ENCODE measurements around the gene SIVA1.
"Not testable (repeated sequence)": the region's sequence is repeated elsewhere in the genome, so short reads cannot be mapped to it uniquely, and the experiment has no call there.

SIVA1 gene

DNA sequence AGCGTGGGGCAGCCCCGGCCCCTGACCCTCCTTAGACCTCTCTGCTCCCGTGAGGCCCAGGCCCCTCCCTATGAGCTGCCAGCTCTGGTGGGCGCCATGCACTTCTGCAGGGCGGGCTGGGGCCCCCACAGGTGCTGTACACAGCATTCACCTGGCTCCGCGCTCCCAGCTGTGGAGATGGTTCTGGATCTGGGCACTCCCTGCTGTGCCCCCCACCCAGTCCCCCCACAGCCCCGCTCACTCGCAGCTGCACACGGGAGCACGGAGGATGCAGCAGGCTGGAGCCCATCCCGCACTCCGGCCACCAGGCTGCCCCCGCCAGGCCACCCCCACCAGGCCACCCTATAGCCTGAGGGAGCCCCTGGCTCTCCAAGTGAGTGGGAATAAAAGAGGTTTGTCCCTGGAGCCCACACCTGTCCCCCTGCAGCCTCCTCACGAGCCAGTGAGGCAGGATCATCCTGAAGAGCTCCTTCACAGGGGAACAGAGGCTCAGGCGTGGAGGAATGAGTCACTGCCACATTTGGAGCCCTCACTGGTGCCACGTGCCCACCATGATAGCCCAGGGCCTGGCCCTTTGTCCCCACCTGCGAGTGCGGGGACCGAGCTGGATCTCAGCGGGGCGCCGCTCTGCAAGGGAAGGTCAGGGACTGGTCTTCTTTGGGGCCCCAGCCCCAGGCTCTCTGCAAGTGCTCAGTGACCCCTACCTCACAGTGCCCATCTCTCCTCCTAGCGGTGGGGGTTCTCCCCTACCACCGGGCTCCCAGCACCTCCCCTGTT, 27.0 kb upstream of the SIVA1 start:
- peaks cover 9% of the 10 kb centered on the region for H3K36me3 ChIP-seq (ENCODE audit: insufficient read depth, insufficient read length, low read length)
- no peak for TF ChIP-seq YY1 (IDR thresholded peaks at IDR 0.05; ENCODE audit: insufficient read depth, insufficient read length)
- TF ChIP-seq ZNF274 (IDR thresholded peaks at IDR 0.05; ENCODE audit: low read depth, low read length) = no peak
- no peak for TF ChIP-seq SUZ12 (IDR thresholded peaks at IDR 0.05; ENCODE audit: extremely low read depth, insufficient read depth, insufficient read length)
- peaks cover 18% of the 10 kb centered on the region for H3K4me1 ChIP-seq (ENCODE audit: insufficient read depth, insufficient read length)
- no peak for DNase-seq (ENCODE audit: low read depth, low spot score)
- no peaks in the 10 kb centered on the region for H3K27me3 ChIP-seq (ENCODE audit: insufficient read depth, insufficient read length)
- H3K4me3 ChIP-seq (ENCODE audit: insufficient read length, low read depth) = no peak overlapping the region
- no peak overlapping the region for H3K9ac ChIP-seq (ENCODE audit: insufficient read length, low read depth)
- H3K9me3 ChIP-seq (ENCODE audit: insufficient read depth, low read length) = no peaks in the 10 kb centered on the region

DNA sequence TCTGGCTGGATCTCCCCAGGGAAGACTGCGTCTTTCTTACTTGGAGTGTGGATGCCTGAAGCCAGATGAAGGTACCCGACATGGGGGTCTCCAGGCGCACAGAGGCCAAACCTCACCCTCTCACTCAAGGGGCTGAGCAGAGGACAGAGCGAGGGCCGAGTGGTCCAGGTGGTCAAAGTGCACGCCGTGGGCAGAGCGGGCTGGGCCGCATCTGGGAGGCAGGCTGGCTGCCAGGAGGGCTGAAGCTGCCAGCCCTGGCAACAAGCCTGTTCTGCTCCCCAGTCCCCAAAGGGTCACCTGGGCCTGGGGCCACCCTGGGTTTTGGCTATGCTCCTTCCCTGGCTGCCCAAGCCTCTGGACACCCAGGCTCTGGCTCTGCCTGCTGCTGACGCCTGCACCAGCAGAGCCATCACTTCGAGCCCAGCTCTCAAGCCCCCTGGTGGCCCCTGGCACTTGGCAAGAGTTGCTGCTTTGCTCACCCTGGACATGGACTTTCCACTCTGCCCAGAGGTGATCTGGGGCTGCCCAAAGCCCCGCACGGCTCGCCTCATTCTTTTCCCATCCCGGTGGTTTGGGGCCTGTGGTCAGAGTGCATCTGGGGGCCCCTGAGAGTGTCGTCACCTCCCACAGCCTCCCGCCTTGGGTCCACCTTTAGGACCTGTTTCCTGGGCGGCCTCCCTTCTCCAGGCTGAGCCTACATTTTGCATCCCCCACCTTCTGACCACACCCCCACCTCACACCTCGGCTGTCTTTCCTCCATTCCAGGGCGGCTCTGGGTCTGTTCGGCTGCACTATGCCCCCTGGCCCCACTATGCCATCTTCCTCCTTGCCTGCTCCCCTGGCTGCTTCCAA, 26.1 kb upstream of the SIVA1 start:
- DNase-seq (ENCODE audit: low read depth, low spot score) = no peak
- H3K36me3 ChIP-seq (ENCODE audit: insufficient read depth, insufficient read length, low read length) = peaks cover 2% of the 10 kb centered on the region
- TF ChIP-seq ZNF274 (IDR thresholded peaks at IDR 0.05; ENCODE audit: low read depth, low read length) (no peak), YY1 (IDR thresholded peaks at IDR 0.05; ENCODE audit: insufficient read depth, insufficient read length) (no peak), SUZ12 (IDR thresholded peaks at IDR 0.05; ENCODE audit: extremely low read depth, insufficient read depth, insufficient read length) (no peak)
- no peaks in the 10 kb centered on the region for H3K27me3 ChIP-seq (ENCODE audit: insufficient read depth, insufficient read length)
- no peak overlapping the region for H3K9ac ChIP-seq (ENCODE audit: insufficient read length, low read depth)
- H3K4me1 ChIP-seq (ENCODE audit: insufficient read depth, insufficient read length) = peaks cover 18% of the 10 kb centered on the region
- no peak overlapping the region for H3K4me3 ChIP-seq (ENCODE audit: insufficient read length, low read depth)
- H3K9me3 ChIP-seq (ENCODE audit: insufficient read depth, low read length) = no peaks in the 10 kb centered on the region

DNA sequence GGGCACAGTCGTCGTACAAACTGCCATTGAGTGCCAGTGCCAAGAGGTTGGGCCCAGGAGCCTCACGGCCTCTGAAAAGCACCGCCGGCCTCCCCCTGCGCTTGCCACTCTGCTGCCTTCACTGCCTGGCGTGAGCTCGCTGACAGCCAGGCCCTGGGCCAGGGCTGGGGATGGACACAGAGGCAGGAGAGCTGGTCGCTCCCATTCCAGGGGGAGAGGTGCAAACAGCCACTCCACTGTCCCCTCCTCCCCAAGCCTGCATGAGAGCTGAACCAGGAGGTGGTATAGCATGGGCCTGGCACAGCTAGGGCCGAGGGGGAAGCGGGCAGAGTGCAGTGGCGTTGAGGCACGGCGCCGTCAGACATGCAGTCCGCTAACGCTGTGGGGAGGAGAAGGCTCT, 24.3 kb upstream of the SIVA1 start:
- H3K36me3 ChIP-seq (ENCODE audit: insufficient read depth, insufficient read length, low read length) = no peaks in the 10 kb centered on the region
- H3K4me1 ChIP-seq (ENCODE audit: insufficient read depth, insufficient read length) = peaks cover 12% of the 10 kb centered on the region
- no peak overlapping the region for H3K9ac ChIP-seq (ENCODE audit: insufficient read length, low read depth)

DNA sequence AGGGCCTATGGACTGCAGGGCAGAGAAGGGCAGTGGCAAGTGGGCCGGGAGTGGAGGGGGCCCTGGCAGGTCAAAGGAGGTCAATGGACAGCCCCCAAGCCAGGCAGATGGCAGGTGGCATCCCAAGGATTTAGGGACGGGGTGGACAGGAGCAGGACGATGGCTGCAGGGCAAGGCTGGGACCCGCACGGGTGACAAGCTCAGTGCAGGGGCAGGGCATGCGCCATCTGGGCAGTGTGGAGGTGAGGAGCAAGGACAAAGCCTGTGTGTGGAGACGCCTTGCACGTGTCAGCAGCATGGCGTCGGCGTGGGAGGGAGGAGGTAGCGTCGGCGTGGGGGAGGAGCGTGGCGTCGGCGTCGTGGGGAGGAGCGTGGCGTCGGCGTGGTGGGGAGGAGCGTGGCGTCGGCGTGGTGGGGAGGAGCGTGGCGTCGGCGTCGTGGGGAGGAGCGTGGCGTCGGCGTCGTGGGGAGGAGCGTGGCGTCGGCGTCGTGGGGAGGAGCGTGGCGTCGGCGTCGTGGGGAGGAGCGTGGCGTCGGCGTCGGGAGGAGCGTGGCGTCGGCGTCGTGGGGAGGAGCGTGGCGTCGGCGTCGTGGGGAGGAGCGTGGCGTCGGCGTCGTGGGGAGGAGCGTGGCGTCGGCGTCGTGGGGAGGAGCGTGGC, 23.6 kb upstream of the SIVA1 start:
- not testable (repeated sequence) for H3K9ac ChIP-seq (ENCODE audit: insufficient read length, low read depth); H3K9me3 ChIP-seq (ENCODE audit: insufficient read depth, low read length); DNase-seq (ENCODE audit: low read depth, low spot score); H3K27me3 ChIP-seq (ENCODE audit: insufficient read depth, insufficient read length); H3K4me3 ChIP-seq (ENCODE audit: insufficient read length, low read depth); H3K36me3 ChIP-seq (ENCODE audit: insufficient read depth, insufficient read length, low read length)
- peaks cover 12% of the 10 kb centered on the region for H3K4me1 ChIP-seq (ENCODE audit: insufficient read depth, insufficient read length)

More for the DNA sequence above, 24.3 kb upstream of the SIVA1 start:
- Histone ChIP-seq H3K9me3 (ENCODE audit: insufficient read depth, low read length) (no peaks in the 10 kb centered on the region), H3K4me3 (ENCODE audit: insufficient read length, low read depth) (no peak overlapping the region), H3K27me3 (ENCODE audit: insufficient read depth, insufficient read length) (no peaks in the 10 kb centered on the region)
- DNase-seq (ENCODE audit: low read depth, low spot score) = no peak
- no peak for TF ChIP-seq SUZ12 (IDR thresholded peaks at IDR 0.05; ENCODE audit: extremely low read depth, insufficient read depth, insufficient read length)
- no peak for TF ChIP-seq YY1 (IDR thresholded peaks at IDR 0.05; ENCODE audit: insufficient read depth, insufficient read length)
- TF ChIP-seq ZNF274 (IDR thresholded peaks at IDR 0.05; ENCODE audit: low read depth, low read length) = no peak

DNA sequence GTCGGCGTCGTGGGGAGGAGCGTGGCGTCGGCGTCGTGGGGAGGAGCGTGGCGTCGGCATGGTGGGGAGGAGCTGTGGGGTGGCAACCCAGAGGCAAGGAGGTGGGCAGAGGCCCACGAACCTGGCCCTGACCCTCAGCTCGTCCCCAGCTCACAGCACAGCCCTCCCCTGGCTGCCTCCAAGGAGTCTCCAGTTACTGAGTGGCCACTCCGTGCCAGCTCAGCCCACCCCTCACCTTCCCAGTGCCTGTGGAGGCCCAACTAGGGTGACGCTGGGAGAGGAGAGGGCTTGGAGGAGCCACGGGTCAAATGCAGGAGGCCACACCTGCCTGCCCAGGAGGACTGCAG, 23.1 kb upstream of the SIVA1 start:
- no peaks in the 10 kb centered on the region for H3K27me3 ChIP-seq (ENCODE audit: insufficient read depth, insufficient read length)
- H3K4me3 ChIP-seq (ENCODE audit: insufficient read length, low read depth) = no peak overlapping the region
- H3K9me3 ChIP-seq (ENCODE audit: insufficient read depth, low read length) = no peaks in the 10 kb centered on the region
- H3K9ac ChIP-seq (ENCODE audit: insufficient read length, low read depth) = no peak overlapping the region
- H3K36me3 ChIP-seq (ENCODE audit: insufficient read depth, insufficient read length, low read length) = no peaks in the 10 kb centered on the region
- peaks cover 12% of the 10 kb centered on the region for H3K4me1 ChIP-seq (ENCODE audit: insufficient read depth, insufficient read length)
- no peak for DNase-seq (ENCODE audit: low read depth, low spot score)
- no peak for TF ChIP-seq YY1 (IDR thresholded peaks at IDR 0.05; ENCODE audit: insufficient read depth, insufficient read length)
- no peak for TF ChIP-seq ZNF274 (IDR thresholded peaks at IDR 0.05; ENCODE audit: low read depth, low read length)
- TF ChIP-seq SUZ12 (IDR thresholded peaks at IDR 0.05; ENCODE audit: extremely low read depth, insufficient read depth, insufficient read length) = no peak

DNA sequence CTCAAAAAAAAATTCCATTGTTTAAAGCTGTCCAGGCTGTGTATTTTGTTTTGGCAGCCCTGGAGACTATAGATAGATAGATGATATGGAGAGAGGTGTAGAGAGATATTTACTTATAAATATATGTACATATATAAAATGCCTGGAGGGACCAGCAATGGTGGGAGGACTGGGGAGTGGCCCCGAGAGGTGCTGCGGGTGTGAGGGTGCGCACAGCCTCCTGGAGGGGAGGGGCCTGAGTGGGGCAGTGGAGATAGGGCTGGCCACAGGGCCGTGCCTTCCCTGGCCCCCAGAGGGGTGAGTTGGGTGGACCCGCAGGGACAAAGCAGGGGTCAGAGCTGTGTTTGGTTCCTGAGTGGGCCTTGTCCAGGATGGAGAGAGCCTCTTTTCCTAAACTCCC, 22.5 kb upstream of the SIVA1 start:
- H3K9ac ChIP-seq (ENCODE audit: insufficient read length, low read depth) = no peak overlapping the region
- H3K4me3 ChIP-seq (ENCODE audit: insufficient read length, low read depth) = no peak overlapping the region
- H3K9me3 ChIP-seq (ENCODE audit: insufficient read depth, low read length) = no peaks in the 10 kb centered on the region
- H3K4me1 ChIP-seq (ENCODE audit: insufficient read depth, insufficient read length) = peaks cover 13% of the 10 kb centered on the region
- no peak for TF ChIP-seq ZNF274 (IDR thresholded peaks at IDR 0.05; ENCODE audit: low read depth, low read length)
- no peak for TF ChIP-seq SUZ12 (IDR thresholded peaks at IDR 0.05; ENCODE audit: extremely low read depth, insufficient read depth, insufficient read length)
- DNase-seq (ENCODE audit: low read depth, low spot score) = no peak
- no peaks in the 10 kb centered on the region for H3K27me3 ChIP-seq (ENCODE audit: insufficient read depth, insufficient read length)
- no peaks in the 10 kb centered on the region for H3K36me3 ChIP-seq (ENCODE audit: insufficient read depth, insufficient read length, low read length)

Data from NT2/D1 (cell line).